GM21786 (cell line): ENCODE measurements around the gene RANBP17.

Experiments
- ATAC-seq: cut with Tn5 transposase; IDR thresholded peaks from one replicate; pipeline ENCODE4 v1.9.1; 2021; ENCODE audit not compliant: unreplicated experiment

RANBP17 gene

DNA sequence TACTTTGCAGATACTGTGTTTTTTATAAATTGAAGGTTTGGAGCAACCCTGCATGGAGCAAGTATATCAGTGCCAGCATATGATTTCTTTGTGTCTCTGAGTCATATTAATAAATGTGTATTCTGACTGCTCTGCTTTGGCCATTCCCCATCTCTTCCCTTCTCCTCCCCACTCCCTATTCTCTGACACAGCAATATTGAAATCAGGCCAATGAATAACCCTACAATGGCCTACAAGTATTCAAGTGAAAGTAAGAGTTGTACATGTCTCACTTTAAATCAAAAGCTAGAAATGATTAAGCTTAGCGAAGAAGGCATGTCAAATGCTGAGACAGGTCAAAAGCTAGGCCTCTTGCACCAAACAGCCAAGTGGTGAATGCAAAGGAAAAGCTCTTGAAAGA is 365.0 kb downstream of the RANBP17 start:
- no peak for ATAC-seq

- ATAC-seq, result no peak
Observed at GRCh38 chr5:171236651-171237050, 374.8 kb downstream of the RANBP17 start.

DNA sequence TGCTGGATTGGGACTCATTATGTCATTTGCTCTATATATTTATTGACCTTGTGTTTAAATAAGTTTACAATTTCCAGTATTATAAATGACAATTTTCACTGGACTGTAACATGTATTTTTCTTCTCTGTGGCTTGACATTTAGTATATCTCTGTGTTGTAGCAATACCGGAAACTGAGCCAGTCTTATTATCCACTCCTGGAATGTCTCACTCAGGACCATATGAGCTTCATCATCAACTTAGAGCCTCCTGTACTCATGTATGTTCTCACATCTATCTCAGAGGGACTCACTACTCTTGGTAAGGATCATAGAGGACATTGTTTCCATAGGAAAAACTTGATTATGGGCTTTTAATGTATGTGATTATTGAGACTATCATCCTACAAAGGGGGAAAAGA is 380.7 kb downstream of the RANBP17 start:
- no peak for ATAC-seq

DNA sequence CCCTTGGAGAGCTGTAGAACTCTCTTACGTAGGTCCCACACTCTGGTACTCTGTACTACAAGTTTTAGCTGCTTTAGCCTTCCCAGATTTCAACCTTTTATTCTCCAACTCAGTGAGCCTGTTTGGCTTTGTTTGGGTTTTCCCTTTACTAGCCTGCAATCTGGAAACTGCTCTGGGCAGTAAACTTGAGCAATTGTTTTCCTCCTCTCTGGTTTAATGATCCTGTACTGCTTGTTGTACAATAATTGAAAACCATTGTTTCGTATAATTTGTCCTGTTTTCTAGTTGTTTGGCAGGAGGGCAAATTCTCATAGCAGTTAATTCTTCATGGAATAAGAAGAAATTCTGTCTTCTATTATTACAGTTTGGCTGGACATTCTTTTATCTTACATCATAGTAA is 384.4 kb downstream of the RANBP17 start:
- ATAC-seq, result no peak

DNA sequence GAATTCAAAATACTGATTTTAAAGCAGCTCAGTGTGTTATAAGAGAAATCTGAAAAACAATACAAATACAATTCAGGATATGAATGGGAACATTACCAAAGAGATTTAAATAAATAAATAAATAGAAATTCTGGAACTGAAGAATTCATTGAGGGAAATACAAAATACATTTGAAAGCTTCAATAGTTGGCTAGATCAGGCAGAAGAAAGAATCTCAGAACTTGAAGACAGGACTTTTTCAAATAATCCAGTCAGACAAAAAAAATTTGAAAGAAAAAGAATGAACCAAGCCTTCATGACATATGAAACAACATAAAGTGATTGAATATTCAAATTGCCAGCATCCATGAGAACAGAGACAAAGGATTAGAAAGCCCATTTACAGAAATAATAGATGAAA is 387.6 kb downstream of the RANBP17 start:
- no peak for ATAC-seq

GRCh38 chr5:171250738-171251137 is 388.9 kb downstream of the RANBP17 start:
- ATAC-seq, result no peak

DNA sequence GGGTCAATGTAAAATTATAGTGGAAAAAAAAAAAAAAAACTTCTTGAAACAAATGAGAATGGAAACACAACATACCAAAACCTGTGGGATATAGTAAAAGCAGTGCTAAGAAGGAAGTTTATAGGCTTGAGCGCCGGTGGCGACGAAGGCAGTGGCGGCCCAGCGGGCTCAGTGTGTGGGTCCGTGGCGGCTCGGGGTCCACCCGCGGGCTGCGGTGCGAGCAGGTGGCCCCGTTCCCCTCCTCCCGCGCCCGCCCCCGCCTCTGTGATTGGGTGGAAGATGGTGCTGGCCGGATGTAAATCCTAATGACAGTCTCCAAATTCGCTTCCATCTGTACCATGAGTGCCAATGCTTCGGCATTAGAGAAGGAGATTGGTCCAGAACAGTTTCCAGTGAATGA is 389.7 kb downstream of the RANBP17 start:
- no peak for ATAC-seq

DNA sequence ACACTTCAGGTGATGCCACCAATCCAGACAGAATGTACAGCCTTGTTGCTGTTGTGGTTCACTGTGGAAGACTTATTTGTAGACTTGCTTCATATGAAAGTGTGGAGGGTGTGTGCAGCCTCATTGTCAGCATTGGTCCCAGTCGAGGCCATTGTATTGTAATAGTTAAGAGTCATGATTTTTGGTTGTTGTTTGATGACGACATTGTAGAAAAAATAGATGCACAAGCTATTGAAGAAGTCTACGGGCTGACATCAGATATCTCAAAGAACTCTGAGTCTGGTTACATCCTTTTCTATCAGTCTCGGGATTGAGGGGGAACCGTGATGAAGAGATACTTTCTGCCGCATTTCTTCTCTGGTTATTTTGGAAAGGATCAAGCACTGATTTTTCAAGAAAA is 390.9 kb downstream of the RANBP17 start:
- ATAC-seq, result no peak

DNA sequence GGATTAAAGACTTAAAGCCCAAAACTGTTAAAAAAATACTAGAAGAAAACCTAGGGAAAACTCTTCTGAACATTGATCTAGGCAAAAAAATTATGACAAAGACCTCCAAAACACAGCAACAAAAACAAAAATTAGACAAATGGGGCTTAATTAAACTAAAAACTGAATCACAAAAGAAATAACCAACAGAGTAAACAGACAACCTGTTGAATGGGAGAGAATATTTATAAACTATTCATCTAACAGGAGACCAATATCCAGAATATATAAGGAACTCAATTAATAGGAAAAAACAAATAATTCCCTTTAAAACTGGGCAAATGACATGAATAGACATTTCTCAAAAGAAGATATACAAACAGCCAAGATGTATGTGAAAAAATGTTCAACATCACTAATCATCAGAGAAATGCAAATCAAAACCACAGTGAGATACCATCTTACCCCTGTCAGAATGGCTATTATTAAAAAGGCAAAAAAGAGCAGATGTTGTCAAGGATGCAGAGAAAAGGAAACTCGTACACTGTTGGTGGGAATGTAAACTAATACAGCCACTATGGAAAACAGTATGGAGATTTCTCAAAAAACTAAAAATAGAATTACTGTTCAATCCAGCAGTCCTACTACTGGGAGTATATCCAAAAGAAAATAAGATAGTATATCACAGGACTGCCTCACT is 397.1 kb downstream of the RANBP17 start:
- no peak for ATAC-seq

- ATAC-seq, result no peak
Observed at GRCh38 chr5:171261361-171261760, 399.5 kb downstream of the RANBP17 start.

GRCh38 chr5:171261904-171262303 is 400.1 kb downstream of the RANBP17 start:
- ATAC-seq, result no peak

GRCh38 chr5:171263181-171263580 is 401.4 kb downstream of the RANBP17 start:
- no peak for ATAC-seq

DNA sequence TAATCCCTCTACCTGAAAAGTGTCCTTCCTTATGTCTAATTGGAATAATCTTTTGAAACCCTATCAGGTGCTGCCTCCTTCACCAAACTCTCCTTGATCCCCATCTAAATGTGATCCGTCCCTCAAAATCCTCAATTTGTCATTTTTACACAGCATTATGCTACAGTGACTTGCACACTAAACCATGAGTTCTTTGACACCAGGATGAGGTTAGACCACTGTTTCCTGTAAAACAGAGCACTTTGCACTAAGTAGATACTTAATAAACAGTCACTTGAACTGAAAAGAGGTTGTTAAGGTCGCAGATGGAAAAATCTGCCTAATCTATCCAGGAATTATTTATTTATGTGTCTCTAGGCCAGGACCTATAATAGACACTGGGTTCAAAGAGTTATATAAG is 403.0 kb downstream of the RANBP17 start:
- ATAC-seq, result no peak

- ATAC-seq, result no peak
Observed at GRCh38 chr5:171268700-171269620, 407.1 kb downstream of the RANBP17 start.

DNA sequence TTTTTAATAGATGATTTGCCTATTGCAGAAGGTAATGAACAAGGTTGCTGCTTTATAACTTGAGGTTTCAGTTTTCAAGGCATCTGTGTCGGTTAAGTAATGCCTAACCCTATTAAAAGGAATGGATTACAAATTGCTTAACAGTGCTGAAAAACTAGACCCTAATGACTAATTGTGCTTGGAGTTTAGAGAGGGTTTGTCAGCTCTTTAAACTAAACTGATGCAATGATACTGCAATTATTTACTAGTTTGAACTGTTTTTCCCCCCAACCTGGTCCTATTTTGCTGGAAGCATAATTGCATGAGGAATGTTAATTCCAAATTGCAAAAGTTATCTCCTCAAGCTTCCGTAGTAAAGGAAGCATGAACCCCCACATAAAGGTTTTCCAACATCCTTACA is 407.9 kb downstream of the RANBP17 start:
- no peak for ATAC-seq

DNA sequence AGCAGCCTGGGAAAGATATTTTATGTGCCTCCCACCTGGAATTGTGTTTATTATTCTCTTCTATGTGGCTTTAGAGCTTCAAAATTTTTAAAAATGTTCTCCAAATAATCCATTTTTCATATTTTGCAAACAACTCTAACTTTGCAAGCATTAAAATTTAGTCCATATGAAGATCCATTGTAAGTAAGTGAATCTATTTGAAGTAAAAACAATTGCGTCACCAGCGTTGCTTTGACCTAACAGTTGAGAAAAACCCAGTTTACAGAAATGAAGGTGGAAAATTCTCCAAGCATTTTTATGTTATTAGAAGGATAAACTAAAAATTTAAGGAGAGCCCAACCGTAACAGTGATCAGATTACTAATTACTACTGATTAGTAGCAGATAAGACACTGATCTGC is 408.3 kb downstream of the RANBP17 start:
- ATAC-seq, result no peak

DNA sequence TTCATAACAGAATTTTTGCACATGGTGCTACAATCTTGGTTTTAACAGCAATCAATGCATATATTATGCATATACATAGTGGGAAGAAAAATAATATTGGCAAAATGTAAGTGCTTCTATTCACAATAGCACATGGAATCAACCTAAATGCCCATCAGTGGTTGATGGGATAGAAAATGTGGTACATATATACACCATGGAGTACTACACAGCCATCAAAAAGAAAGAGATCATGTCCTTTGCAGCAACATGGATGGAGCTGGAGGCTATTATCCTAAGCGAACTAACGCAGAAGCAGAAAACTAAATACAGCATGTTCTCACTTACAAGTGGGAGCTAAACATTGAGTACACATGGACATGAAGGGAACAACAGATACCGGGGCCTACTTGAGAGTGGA is 410.0 kb downstream of the RANBP17 start:
- no peak for ATAC-seq

DNA sequence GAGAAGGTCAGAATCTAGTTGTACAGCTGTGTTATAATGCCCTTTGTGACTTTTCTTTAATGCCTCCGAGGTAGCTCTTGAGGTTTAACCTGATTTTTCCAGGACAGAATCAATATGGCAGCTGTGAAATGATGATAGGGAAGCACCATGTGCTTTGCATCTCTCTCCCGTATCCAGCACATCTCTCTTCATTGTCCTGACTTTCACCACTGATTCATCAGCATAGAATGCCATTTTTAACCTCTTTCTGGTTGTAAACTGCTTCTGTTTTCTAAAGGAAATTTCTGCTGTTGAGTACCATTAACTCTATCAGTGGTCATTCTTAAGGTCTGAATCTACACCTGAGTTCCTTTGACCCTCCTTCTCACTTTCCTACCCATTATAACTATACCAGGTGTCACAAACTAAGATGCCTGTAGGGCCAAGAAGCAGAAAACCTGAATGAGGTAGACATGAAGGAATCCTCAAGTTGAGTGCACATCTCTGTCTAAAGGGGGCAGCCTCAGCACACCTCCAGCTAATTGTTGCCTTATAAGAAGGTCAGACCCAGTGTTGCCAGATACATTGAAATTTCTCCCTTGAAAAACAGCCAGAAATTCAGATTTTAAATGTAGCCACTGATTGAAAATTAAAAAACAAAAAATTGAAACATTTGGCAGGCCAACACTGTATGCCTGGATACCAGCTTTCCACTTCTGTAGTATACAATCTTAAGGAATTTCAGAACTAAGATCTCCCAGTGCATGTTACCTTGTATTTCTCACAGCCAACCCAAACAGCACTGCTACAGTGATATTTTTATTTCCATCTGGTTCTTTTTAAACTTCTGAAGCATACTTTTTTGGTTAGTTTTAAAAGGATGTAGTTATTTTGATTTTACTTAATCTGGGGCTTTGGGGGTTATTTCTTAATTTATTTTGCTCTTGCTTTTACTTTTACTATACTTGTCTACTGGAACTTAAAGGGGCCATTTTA is 411.5 kb downstream of the RANBP17 start:
- ATAC-seq, result no peak

- ATAC-seq, result no peak
Observed at GRCh38 chr5:171275841-171276544, 414.2 kb downstream of the RANBP17 start.

DNA sequence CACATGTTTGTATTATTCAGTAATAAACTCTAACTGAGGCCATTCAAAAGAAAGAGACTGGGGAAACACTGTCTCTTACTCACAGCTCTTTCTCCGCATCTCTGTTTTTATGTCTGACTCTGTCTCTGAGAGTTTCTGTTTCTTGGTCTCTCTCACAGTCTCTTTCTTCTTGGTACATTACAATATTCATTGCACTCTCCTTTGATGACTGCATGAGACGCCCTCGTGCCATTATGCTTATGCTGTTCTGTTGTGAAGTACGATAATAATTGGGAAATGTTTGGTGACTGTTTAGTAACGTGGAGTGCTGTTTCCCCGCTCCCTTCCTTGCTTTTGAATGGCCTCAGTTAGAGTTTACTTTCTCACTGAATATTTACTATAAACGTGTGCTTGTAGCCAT is 421.9 kb downstream of the RANBP17 start:
- no peak for ATAC-seq

DNA sequence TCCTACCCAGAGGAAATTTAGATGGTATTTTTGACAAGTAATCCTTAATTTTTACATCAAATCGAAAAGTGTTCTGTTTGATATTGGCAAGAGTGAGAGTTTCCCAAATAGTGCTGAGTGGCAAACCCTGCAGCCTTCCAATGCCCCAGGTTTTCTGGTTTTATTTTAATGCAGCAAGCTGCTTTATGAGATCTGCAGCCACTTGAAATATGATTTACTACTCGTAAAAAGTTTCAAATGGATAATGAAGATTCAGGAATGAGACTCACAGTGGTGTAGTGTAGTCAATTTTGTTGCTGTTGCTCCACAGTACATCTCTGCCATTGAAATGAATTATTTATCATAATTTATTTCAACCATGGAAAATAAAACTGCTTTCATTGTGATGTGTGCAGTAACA is 423.6 kb downstream of the RANBP17 start:
- no peak for ATAC-seq
